Measurements from ENCODE around the gene FGF14.

The FGF14 gene

GRCh38 chr13:102317593-102317992 is 84.3 kb downstream of the FGF14 start:
- in situ Hi-C loops (cut with MboI; ENCODE audit: low pct_unique_long_range_greater_than_20kb, low sequenced_read_pairs): no loop called here
- DNase-seq: no peak

GRCh38 chr13:102316732-102317131 is 85.1 kb downstream of the FGF14 start:
- in situ Hi-C loops (cut with MboI; ENCODE audit: low pct_unique_long_range_greater_than_20kb, low sequenced_read_pairs): no loop called here

DNA sequence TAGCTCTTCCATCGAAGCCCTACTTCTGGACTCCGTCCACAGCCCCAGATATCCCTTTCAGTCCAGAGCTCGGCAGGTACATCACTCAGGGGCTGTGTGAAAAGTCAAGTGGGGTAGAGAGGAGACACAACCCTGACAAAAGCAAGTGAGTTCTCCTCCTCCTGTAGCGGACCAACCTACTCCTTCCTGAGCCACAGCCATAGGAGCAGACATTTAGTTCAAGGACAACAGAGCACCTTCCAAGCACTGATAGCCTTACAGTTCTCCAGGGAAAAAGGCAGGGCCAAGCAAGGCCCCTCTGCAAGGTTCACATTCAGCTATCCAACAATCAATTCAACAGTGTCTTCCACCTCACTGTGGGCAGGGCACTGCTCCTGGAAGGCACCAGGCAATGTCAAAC is 89.0 kb downstream of the FGF14 start:
- in situ Hi-C loops (cut with MboI; ENCODE audit: low pct_unique_long_range_greater_than_20kb, low sequenced_read_pairs): no loop called here

More at GRCh38 chr13:102316732-102317131, 85.1 kb downstream of the FGF14 start:
- no peak for DNase-seq

GRCh38 chr13:102311901-102312300 is 89.9 kb downstream of the FGF14 start:
- in situ Hi-C loops (cut with MboI; ENCODE audit: low pct_unique_long_range_greater_than_20kb, low sequenced_read_pairs): no loop called here
- DNase-seq: no peak

More for the DNA sequence above, 89.0 kb downstream of the FGF14 start:
- DNase-seq: no peak

- in situ Hi-C loops (cut with MboI; ENCODE audit: low pct_unique_long_range_greater_than_20kb, low sequenced_read_pairs): no loop called here
- DNase-seq: no peak
Observed at GRCh38 chr13:102311419-102311796, 90.4 kb downstream of the FGF14 start.

GRCh38 chr13:102310691-102311418 is 91.0 kb downstream of the FGF14 start:
- DNase-seq: no peak
- in situ Hi-C loops (cut with MboI; ENCODE audit: low pct_unique_long_range_greater_than_20kb, low sequenced_read_pairs): no loop called here

GRCh38 chr13:102309110-102309509 is 92.7 kb downstream of the FGF14 start:
- in situ Hi-C loops (cut with MboI; ENCODE audit: low pct_unique_long_range_greater_than_20kb, low sequenced_read_pairs): no loop called here
- DNase-seq: no peak

DNA sequence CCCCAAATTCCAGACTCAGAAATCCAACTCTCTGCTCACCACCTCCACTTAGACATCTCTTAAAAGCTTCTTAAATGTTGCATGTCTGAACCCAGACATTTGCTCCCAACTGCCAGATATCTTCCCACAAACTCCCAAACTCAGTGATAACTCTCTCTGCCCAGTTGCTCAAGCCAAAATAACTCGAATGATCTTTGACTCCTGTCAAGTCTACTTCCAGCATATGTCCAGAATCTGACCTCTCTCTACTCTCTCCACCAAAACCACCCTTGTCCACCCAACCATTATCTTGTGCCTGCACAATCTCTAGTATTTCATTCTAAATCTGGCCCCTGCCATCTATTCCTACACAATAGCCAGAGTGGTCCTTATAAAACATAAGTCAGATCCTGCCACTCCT is 99.3 kb downstream of the FGF14 start:
- in situ Hi-C loops (cut with MboI; ENCODE audit: low pct_unique_long_range_greater_than_20kb, low sequenced_read_pairs): no loop called here
- no peak for DNase-seq

DNA sequence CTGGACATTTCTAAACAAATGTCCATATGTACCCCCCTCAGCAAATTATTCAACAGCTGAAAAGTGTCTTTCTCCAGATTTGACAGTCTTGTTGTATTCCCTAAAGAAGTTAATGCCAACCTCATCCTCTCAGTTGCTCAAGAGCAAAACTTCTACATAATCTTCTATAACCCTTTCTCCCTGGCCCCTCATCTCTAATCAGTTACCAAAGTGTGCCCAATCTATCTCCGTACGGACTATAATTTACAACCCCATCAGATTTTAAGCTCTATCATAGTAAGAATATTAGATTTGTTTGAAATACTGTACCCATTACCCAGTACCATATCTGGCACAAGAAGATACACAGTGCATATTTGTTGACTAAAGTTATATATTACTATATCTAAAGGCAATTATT is 101.5 kb downstream of the FGF14 start:
- in situ Hi-C loops (cut with MboI; ENCODE audit: low pct_unique_long_range_greater_than_20kb, low sequenced_read_pairs): no loop called here
- no peak for DNase-seq

GRCh38 chr13:102299366-102299765 is 102.5 kb downstream of the FGF14 start:
- DNase-seq: no peak
- in situ Hi-C loops (cut with MboI; ENCODE audit: low pct_unique_long_range_greater_than_20kb, low sequenced_read_pairs): no loop called here

DNA sequence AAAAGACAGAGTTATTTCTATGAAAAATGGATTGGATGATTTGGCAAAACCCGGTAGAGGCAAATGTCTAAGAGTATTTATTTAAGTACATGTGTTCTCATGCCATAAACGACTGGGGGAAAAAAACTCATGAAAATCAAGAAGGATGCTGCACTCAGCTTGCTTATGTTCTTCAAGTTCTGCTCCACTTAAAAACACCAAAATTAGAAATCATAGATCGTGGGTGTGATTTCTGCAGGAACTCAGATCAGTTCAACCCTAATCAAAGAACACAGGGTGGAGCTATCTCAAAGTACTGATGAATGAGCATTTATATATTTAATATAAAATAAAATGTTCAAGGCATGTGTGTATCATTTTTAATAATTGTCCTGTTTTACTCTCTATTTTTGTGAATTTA is 103.8 kb downstream of the FGF14 start:
- in situ Hi-C loops (cut with MboI; ENCODE audit: low pct_unique_long_range_greater_than_20kb, low sequenced_read_pairs): no loop called here
- DNase-seq: no peak

- in situ Hi-C loops (cut with MboI; ENCODE audit: low pct_unique_long_range_greater_than_20kb, low sequenced_read_pairs): no loop called here
- DNase-seq: no peak
Observed at GRCh38 chr13:102295316-102296048, 106.4 kb downstream of the FGF14 start.

GRCh38 chr13:102294407-102295018 is 107.3 kb downstream of the FGF14 start:
- in situ Hi-C loops (cut with MboI; ENCODE audit: low pct_unique_long_range_greater_than_20kb, low sequenced_read_pairs): no loop called here

DNA sequence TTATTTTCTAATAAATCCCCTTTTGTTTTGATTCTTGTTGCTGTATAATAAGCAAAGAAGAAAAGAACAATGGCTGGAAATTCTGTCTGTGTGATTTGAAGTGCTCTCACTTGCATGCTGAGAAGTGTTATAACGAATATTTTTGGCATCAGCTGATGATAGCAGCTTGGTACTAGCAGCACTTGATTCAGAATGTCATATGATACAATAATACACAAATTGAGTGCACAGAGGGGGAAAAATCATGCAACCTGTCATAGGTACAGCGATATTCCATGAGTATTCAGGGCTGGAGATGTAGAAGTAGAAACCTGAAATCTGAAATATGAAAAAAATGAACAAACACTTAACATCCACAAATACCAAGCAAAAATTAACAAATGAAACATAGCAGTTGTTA is 108.1 kb downstream of the FGF14 start:
- in situ Hi-C loops (cut with MboI; ENCODE audit: low pct_unique_long_range_greater_than_20kb, low sequenced_read_pairs): no loop called here
- DNase-seq: no peak

More at GRCh38 chr13:102294407-102295018, 107.3 kb downstream of the FGF14 start:
- DNase-seq: no peak

GRCh38 chr13:102291587-102292218 is 110.1 kb downstream of the FGF14 start:
- DNase-seq: no peak
- in situ Hi-C loops (cut with MboI; ENCODE audit: low pct_unique_long_range_greater_than_20kb, low sequenced_read_pairs): no loop called here

DNA sequence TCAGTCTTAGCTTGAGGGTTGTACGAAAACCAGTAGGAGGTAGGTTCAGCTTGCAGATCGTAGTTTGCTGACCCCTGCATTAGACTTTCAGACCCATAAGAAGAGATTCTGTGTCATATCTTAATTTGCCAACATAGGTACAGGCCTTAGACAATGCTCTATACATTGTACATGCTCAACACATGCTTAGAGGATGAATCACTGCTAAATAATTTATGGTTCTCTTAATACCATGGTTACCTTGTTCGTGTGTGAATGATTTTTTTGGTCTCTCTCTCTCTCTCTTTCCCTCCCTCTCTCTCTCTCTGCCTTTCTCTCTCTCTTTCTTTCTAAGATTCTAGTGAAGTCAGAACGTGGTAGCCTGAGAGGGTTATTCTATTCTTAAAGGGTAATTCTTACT is 112.2 kb downstream of the FGF14 start:
- no peak for DNase-seq
- in situ Hi-C loops (cut with MboI; ENCODE audit: low pct_unique_long_range_greater_than_20kb, low sequenced_read_pairs): no loop called here

GRCh38 chr13:102286326-102286725 is 115.5 kb downstream of the FGF14 start:
- in situ Hi-C loops (cut with MboI; ENCODE audit: low pct_unique_long_range_greater_than_20kb, low sequenced_read_pairs): no loop called here
- no peak for DNase-seq

DNA sequence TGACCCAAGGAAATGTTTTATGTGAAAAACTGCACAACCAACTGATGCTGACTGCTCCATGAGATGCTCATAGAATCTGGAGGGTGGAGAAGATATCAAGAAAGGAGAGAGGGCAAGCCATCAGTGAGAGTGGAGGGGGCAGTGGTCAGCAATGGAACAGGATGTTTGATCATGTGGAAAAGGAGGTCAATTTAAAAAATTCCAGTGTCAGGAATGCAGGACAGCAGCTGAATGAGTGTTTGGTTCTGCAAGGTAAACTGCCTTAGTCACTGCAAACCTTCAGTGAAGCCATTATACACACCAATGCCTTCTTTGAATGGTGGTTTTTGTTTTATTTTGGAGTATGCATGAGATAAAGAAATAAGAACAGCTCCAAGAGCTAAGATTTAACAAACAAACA is 121.5 kb downstream of the FGF14 start:
- in situ Hi-C loops (cut with MboI; ENCODE audit: low pct_unique_long_range_greater_than_20kb, low sequenced_read_pairs): no loop called here

GRCh38 chr13:102277286-102277685 is 124.6 kb downstream of the FGF14 start:
- in situ Hi-C loops (cut with MboI; ENCODE audit: low pct_unique_long_range_greater_than_20kb, low sequenced_read_pairs): no loop called here
- DNase-seq: no peak

More for the DNA sequence above, 121.5 kb downstream of the FGF14 start:
- no peak for DNase-seq

DNA sequence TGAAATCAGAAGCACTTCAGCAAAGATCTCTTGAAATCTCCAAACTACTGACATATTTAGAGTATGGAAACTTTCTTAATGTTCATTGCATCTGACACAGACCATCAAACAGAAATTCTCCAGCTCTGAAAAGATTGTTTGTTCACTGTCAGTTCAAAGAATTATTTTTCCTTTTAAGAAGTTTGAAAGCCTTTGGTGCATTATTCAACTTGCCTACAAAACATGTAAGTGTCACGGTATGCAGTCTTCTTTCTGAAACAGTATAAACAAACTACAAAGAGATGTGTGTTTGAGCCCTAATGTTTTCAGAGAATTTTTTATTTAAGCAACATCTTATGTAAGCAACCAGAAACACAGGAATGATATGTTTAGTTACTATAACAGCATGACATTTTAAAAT is 125.4 kb downstream of the FGF14 start:
- in situ Hi-C loops (cut with MboI; ENCODE audit: low pct_unique_long_range_greater_than_20kb, low sequenced_read_pairs): no loop called here
- DNase-seq: no peak
